Right lobe of liver (tissue), 6 donors: Measurements from ENCODE around the gene SPON1. TPM values are rescaled to one million over a fixed set of nuclear protein-coding genes. Genes with fewer than 3 reads are reported as not detected.

Source experiments
- ATAC-seq, 4 donors: fragments of 200-7000 bp; cut with Tn5 transposase; one replicate each; pipeline ENCODE4 v1.9.1; 2020; ENCODE audit warnings: mild to moderate bottlenecking in 4 of 4, moderate library complexity in 4 of 4
- DNase-seq, 3 donors: peaks; one replicate each; pipeline ENCODE4 v3.0.0-alpha.2; 2020
- H3K27ac ChIP-seq, 3 donors: fragments of 200-600 bp; one replicate each; pipeline ENCODE4 v1.8.0; 2022
- H3K27me3 ChIP-seq, 2 donors: fragments of 200-600 bp; one replicate each; pipeline ENCODE4 v1.8.0; 2022
- H3K36me3 ChIP-seq, 4 donors: fragments of 200-600 bp; sonication (generic) in 1 of 4; one replicate each; pipeline versions ENCODE4 v1.5.1 to v1.8.0; 2017 to 2022; ENCODE audit warnings: control low read depth in 1 of 4
- H3K4me1 ChIP-seq, 4 donors: fragments of 200-600 bp; sonication (generic) in 1 of 4; one replicate each; pipeline versions ENCODE4 v1.5.1 to v1.8.0; 2017 to 2022; ENCODE audit warnings: control low read depth in 1 of 4
- H3K4me3 ChIP-seq, 3 donors: fragments of 200-600 bp; one replicate each; pipeline ENCODE4 v1.8.0; 2022
- H3K9me3 ChIP-seq, 4 donors: fragments of 200-600 bp; sonication (generic) in 1 of 4; one replicate each; pipeline versions ENCODE4 v1.5.1 to v1.8.0; 2017 to 2022; ENCODE audit warnings: control low read depth in 1 of 4
- POLR2A ChIP-seq: fragments of 450-650 bp; IDR thresholded peaks from one replicate; pipeline ENCODE4 v1.6.1; 2017; ENCODE audit warnings: antibody characterized with exemption, mild to moderate bottlenecking
- WGBS: methylation state at CpG from one replicate; pipeline ENCODE4 v1.1.6; 2018; ENCODE audit warnings: low coverage, low lambda C conversion rate; ENCODE audit not compliant: insufficient coverage; ENCODE audit errors: missing lambda C conversion rate; 5-methylcytosine and 5-hydroxymethylcytosine counted together
- intact Hi-C, 2 donors: fragments of 100-400 bp; cut with DNase I; formaldehyde crosslinking; loops; one replicate each; pipeline versions ENCODE4 v1.11.2 to v1.14.1; 2022
- total RNA-seq, 6 experiments: library from RNA; depleted of rRNA in 2 of 6; stranded (reverse); fragments of >200 nt in 2 of 6; fragmentation: NEBNext Ultra II Directional in 3 of 6; extraction: Animal tissue kit (Norgen Biotek cat#: 25700) in 3 of 6; gene quantifications; one replicate each; pipeline versions ENCODE4 v1.1.0 to v1.2.4, GENCODE V29; 2016 to 2023
- TF ChIP-seq, protein P1 (sequence below), 4 donors: fragments of 200-600 bp in 3 of 4; fragments of 450-650 bp in 1 of 4; IDR thresholded peaks; one replicate each; pipeline versions ENCODE4 v1.5.1 to v1.8.0; 2016 to 2022; ENCODE audit warnings: antibody characterized with exemption in 4 of 4, mild to moderate bottlenecking in 2 of 4
- donor health status: DM: no; HTN: yes; CAD: no.
- donor health status: DM: no; HTN: no; CAD: no.
- donor health status: DM: no; HTN: no; CAD: no.
- donor health status: DM: no; HTN: yes; CAD: no.
- donor health status: DM: no; HTN: yes; CAD: no.

The SPON1 gene
- total RNA-seq, 6 experiments from 2014 or later: 0.51 to 2.4 (median 1.6) TPM

GRCh38 chr11:14052198-14052597, 89.7 kb downstream of the SPON1 start:
- no peaks in the 10 kb centered on the region for H3K9me3 ChIP-seq
- no peaks in the 10 kb centered on the region for H3K27me3 ChIP-seq
- DNase-seq (no peak), ATAC-seq (no peak)
- WGBS: 57% methylated on average over 2 of the region's 3 CpGs
- H3K36me3 ChIP-seq: no peaks in the 10 kb centered on the region
- intact Hi-C loops: no loop called here
- no peak for TF ChIP-seq POLR2A
- TF ChIP-seq, protein P1, sequence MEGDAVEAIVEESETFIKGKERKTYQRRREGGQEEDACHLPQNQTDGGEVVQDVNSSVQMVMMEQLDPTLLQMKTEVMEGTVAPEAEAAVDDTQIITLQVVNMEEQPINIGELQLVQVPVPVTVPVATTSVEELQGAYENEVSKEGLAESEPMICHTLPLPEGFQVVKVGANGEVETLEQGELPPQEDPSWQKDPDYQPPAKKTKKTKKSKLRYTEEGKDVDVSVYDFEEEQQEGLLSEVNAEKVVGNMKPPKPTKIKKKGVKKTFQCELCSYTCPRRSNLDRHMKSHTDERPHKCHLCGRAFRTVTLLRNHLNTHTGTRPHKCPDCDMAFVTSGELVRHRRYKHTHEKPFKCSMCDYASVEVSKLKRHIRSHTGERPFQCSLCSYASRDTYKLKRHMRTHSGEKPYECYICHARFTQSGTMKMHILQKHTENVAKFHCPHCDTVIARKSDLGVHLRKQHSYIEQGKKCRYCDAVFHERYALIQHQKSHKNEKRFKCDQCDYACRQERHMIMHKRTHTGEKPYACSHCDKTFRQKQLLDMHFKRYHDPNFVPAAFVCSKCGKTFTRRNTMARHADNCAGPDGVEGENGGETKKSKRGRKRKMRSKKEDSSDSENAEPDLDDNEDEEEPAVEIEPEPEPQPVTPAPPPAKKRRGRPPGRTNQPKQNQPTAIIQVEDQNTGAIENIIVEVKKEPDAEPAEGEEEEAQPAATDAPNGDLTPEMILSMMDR (IDR thresholded peaks at IDR 0.05): no peak
- no peaks in the 10 kb centered on the region for H3K4me1 ChIP-seq
- H3K4me3 ChIP-seq: no peak overlapping the region
- H3K27ac ChIP-seq: no peak overlapping the region

DNA sequence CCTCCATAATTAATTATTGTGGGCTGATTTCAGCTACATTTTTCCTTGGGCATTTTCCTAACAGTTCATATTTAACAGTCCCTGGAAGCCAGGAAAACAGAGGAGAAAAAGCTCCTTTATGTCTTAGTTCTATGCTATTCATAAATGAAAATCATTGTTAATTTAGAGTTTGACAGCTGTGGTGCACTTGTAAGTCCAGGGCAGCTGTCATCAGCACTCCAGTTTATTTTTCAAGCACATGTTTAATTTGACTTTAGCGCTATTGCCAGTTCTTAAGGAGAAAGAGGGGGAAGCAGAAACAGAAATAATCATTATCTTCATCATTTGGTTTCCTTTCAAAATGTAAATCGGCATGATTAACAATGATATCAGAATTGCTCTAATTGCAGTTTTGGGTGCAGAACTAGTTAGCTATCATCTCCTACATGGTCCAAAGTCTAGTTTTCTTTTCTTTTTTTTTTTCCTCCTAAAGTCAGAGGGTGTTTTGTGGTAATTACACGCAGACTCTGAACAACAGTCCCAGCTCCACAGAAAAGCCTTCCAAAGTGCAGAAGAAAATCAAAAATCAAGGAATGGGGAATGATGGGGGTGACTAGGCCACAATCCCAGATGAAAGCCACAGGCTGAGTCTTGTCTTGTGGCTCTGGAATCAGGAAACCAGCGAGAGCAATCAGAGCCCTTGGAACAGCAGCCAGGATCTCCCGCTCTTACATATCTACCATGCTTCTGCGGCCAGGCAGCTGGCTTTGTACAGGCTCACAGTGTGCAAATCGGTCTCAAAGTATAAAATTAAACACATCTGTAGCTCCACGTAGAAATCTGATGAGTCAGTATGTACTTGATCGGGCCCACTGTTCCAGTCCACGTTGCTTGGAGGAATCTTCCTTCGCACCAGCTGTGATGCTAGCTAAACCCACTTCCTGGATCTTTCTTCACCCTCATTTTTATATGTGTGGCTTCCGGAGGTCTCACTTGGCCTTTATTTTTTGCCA, 91.9 kb downstream of the SPON1 start:
- no peaks in the 10 kb centered on the region for H3K9me3 ChIP-seq
- H3K27ac ChIP-seq: no peak overlapping the region
- DNase-seq (no peak), ATAC-seq (no peak)
- no peaks in the 10 kb centered on the region for H3K27me3 ChIP-seq
- H3K36me3 ChIP-seq: no peaks in the 10 kb centered on the region
- intact Hi-C loops: no loop called here
- TF ChIP-seq, protein P1 (IDR thresholded peaks at IDR 0.05): no peak
- no peak for TF ChIP-seq POLR2A
- WGBS: 66% methylated on average over 10 of the region's 12 CpGs
- no peak overlapping the region for H3K4me3 ChIP-seq
- H3K4me1 ChIP-seq: no peaks in the 10 kb centered on the region

DNA sequence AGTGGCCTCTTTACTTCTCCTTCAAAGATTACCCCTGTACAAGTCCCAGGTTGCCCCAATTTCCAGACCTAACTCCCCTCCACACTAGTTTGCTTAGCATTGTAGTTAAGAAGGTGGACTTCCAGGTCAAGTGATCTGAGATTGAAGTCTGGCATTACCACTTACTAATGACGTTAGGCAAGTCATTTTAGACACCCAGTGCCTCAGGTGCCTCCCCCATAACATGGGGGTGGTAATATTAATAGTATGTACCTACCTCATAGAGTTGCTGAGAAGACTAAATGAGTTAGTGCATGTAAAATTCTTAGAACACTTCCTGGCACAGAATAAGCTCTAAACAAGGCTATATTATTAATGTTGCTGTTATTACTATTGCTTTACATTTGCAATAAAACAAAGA, 93.4 kb downstream of the SPON1 start:
- no peak for TF ChIP-seq POLR2A
- TF ChIP-seq, protein P1 (IDR thresholded peaks at IDR 0.05): no peak
- no peaks in the 10 kb centered on the region for H3K9me3 ChIP-seq
- H3K4me3 ChIP-seq: no peak overlapping the region
- H3K4me1 ChIP-seq: no peaks in the 10 kb centered on the region
- WGBS: 64% methylated on average over 1 of the region's 1 CpG
- H3K36me3 ChIP-seq: no peaks in the 10 kb centered on the region
- no peak overlapping the region for H3K27ac ChIP-seq
- DNase-seq (no peak), ATAC-seq (no peak)
- H3K27me3 ChIP-seq: no peaks in the 10 kb centered on the region
- intact Hi-C loops: no loop called here

DNA sequence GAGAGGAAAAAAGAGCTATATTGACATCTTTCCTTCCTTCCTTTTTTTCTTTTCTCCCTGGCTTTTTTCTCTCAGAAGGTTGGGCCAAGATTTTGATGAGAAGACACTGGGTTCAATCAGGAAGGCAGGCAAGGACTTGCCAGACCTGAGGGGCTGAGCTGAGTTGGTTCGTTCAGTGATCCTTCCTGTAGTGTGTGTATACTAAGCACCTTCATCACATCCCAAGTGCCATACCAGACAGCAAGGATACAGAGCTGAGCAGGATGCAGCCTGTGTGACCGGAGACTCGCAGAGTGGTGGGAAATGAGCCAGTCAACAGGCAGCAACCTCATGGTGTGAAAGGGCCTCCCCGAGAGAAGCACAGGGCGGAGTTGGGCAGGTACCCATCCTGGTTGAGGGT, 95.5 kb downstream of the SPON1 start:
- DNase-seq (no peak), ATAC-seq (no peak)
- TF ChIP-seq POLR2A: no peak
- TF ChIP-seq, protein P1 (IDR thresholded peaks at IDR 0.05): no peak
- Histone ChIP-seq H3K27me3 (no peaks in the 10 kb centered on the region), H3K9me3 (no peaks in the 10 kb centered on the region), H3K4me1 (no peaks in the 10 kb centered on the region), H3K4me3 (no peak overlapping the region), H3K27ac (no peak overlapping the region), H3K36me3 (no peaks in the 10 kb centered on the region)
- intact Hi-C loops: no loop called here
- 74% methylated on average over 4 of the region's 5 CpGs for WGBS
